GM18951 (cell line): ENCODE data around the gene WNT16.
"Not testable (repeated sequence)": the region's sequence is repeated elsewhere in the genome, so short reads cannot be mapped to it uniquely, and the experiment has no call there.

ENCODE experiments used
- POLR2A ChIP-seq: IDR thresholded peaks from 4 replicates; pipeline ENCODE4 v1.6.1; 2011; ENCODE audit warnings: mild to moderate bottlenecking; ENCODE audit not compliant: insufficient read length, insufficient read depth; ENCODE audit errors: extremely low read depth
- in situ Hi-C: fragments of 300-500 bp; cut with MboI; formaldehyde crosslinking; loops from one replicate; pipeline ENCODE4 v1.12.0; 2022; ENCODE audit warnings: low sequenced_read_pairs, mixed read lengths, inconsistent platforms; ENCODE audit not compliant: unreplicated experiment

The WNT16 gene

GRCh38 chr7:121328508-121329190 is at the start of gene WNT16:
WNT16 (plus strand) TSS chr7:121329000; CDS start chr7:121329293, 293 bp downstream.
- in situ Hi-C loops: loop anchor here (25.0 kb wide), 1 partner anchor 191 kb away; no protein-coding TSS in a partner anchor
- no peak for TF ChIP-seq POLR2A

GRCh38 chr7:121279060-121279620 is 49.7 kb upstream of the WNT16 start:
- no peak for TF ChIP-seq POLR2A
- in situ Hi-C loops: no loop called here

- in situ Hi-C loops: no loop called here
- no peak for TF ChIP-seq POLR2A
These were observed 49.0 kb upstream of the WNT16 start for GRCh38 chr7:121279822-121280221.

- in situ Hi-C loops: no loop called here
- TF ChIP-seq POLR2A: no peak
These were observed 48.1 kb upstream of the WNT16 start for GRCh38 chr7:121280656-121281055.

GRCh38 chr7:121282129-121282528 is 46.7 kb upstream of the WNT16 start:
- in situ Hi-C loops: no loop called here
- no peak for TF ChIP-seq POLR2A

GRCh38 chr7:121285066-121285667 is 43.6 kb upstream of the WNT16 start:
- TF ChIP-seq POLR2A: no peak
- in situ Hi-C loops: no loop called here

- no peak for TF ChIP-seq POLR2A
- in situ Hi-C loops: no loop called here
These were observed 42.6 kb upstream of the WNT16 start for GRCh38 chr7:121286186-121286585.

GRCh38 chr7:121286742-121287734 is 41.8 kb upstream of the WNT16 start:
- TF ChIP-seq POLR2A: no peak
- in situ Hi-C loops: no loop called here

GRCh38 chr7:121288894-121289293 is 39.9 kb upstream of the WNT16 start:
- in situ Hi-C loops: no loop called here
- TF ChIP-seq POLR2A: no peak

- in situ Hi-C loops: not testable (repeated sequence)
These were observed 38.9 kb upstream of the WNT16 start for GRCh38 chr7:121289930-121290329.

GRCh38 chr7:121294448-121294992 is 34.3 kb upstream of the WNT16 start:
- no peak for TF ChIP-seq POLR2A
- in situ Hi-C loops: no loop called here

- TF ChIP-seq POLR2A: no peak
- in situ Hi-C loops: no loop called here
These were observed 31.0 kb upstream of the WNT16 start for GRCh38 chr7:121297843-121298242.

GRCh38 chr7:121298831-121299239 is 30.0 kb upstream of the WNT16 start:
- no peak for TF ChIP-seq POLR2A
- in situ Hi-C loops: no loop called here
